Kasumi-1 (cell line): ENCODE measurements around the gene DEFB125.
"Not testable (repeated sequence)": the region's sequence is repeated elsewhere in the genome, so short reads cannot be mapped to it uniquely, and the experiment has no call there.

Experiments
- DNase-seq, 2 experiments: peaks; one replicate each; lab custom pipeline; 2025; lab: John Stamatoyannopoulos, UW

DEFB125 gene, protein sequence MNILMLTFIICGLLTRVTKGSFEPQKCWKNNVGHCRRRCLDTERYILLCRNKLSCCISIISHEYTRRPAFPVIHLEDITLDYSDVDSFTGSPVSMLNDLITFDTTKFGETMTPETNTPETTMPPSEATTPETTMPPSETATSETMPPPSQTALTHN

DNA sequence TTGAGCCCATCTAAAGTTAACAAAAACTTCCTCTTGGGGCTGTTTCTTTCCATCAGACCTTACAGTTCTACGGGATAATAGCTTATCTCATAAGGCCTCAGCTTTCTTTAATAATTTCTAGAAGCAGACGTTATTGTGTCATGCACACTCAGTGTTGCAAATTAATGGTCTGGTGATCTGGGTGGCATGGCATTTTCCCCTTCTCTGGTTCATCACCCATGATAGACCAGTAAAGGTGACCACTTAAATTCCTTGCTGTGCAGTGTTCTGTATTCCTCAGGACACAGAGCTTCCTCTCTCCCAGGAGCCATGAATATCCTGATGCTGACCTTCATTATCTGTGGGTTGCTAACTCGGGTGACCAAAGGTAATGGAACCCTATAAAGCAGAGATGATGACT lies at the start of gene DEFB125:
Gene DEFB125 (plus strand): TSS at position 272 of the 400 bp plus-strand sequence. CDS start 38 bp downstream, at position 310.
- DNase-seq, result no peak

DNA sequence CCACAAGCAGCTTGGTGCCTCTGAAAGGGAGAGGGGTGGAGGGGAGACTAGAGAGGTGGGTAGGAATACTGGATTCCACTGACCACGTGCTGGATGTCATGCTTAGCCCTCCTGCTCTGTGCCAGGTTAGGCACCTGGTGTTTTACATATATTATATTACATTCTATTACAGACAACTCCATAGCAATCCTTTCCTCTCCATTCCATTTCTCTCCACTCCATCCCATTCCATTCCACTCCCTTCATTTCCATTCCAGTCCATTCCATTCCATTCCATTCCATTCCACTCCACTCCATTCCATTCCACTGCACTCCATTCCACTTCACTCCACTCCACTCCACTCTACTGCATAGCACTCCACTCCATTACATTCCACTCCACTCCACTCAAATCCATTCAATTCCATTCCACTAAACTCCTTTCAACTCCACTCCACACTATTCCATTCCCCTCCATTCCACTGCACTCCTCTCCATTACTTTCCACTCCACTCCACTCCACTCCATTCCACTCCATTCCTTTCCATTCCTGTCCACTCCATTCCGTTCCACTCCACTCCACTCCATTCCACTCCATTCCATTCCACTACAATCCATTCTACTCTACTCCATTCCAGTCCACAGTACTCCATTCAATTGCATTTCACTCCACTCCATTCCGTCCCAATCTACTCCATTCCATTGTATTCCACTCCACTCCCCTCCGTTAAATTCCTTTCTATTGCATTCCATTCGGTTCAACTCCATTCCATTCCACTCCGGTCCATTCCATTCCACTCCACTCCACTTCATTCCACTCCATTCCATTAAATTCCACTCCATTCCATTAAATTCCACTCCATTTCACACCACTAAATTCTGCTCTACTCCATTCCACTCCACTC lies 27.2 kb upstream of the DEFB125 start:
- DNase-seq, result no peak

DNA sequence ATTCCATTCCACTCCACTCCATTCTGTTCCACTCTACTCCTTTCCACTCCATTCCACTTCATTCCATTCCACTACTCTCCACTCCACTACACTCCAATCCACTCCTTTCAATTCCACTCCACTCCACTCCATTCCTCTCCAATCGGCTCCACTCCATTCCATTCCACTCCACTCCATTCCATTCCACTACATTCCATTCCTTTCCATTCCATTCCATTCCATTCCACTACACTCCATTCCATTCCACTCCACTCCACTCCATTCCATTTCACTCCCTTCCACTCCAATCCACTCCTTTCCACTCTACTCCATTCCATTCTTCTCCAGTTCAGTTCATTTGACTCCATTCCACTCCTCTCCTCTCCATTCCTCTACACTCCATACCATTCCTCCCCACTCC lies 26.2 kb upstream of the DEFB125 start:
- DNase-seq, result no peak

DNA sequence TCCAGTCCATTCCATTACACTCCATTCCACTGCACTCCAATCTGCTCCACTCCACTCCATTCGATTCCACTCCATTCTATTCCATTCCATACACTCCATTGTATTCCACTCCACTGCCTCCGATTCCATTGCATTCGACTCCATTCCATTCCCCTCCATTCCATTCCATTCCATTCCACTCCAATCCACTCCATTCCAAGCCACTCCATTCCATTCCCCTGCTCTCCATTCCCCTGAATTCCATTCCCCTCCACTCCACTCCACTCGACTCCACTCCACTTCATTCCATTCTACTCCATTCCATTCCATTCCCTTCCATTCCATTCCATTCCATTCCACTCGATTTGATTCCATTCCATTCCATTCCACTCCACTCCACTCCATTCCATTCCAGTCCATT lies 25.7 kb upstream of the DEFB125 start:
- no peak for DNase-seq

DNA sequence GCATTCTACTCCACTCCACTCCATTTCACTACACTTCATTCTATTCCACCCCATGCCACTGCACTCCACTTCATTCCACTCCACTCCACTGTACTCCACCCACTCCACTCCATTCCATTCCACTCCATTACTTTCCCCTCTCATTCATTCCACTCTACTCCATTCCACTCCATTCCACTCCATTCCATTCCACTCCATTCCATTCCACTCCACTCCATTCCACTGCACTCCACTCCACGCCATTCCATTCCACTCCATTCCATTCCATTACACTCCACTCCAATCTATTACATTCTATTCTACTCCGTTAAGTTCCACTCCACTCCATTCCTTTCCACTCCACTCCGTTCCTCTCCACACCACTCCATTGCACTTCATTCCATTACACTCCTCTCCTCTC lies 25.0 kb upstream of the DEFB125 start:
- no peak for DNase-seq

DNA sequence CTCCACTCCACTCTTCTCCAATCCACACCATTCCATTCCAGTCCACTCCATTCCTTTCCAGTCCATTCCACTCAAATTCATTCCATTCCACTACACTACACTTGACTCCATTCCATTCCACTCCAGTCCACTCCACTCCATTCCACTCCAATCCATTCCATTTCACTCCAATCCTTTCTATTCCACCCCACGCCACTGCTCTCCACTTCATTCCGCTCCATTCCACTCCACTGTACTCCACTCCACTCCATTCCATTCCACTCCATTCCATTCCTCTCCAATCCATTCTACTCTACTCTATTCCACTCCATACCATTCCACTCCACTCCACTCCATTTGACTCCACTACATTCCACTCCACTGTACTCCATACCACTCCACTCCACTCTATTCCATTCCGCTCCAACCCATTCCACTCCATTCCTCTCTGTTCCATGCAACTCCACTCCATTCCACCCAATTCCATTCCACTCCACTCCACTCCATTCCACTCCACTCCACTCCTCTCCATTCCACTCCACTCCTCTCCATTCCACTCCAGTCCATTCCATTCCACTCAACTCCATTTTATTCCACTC lies 23.4 kb upstream of the DEFB125 start:
- DNase-seq, result no peak

DNA sequence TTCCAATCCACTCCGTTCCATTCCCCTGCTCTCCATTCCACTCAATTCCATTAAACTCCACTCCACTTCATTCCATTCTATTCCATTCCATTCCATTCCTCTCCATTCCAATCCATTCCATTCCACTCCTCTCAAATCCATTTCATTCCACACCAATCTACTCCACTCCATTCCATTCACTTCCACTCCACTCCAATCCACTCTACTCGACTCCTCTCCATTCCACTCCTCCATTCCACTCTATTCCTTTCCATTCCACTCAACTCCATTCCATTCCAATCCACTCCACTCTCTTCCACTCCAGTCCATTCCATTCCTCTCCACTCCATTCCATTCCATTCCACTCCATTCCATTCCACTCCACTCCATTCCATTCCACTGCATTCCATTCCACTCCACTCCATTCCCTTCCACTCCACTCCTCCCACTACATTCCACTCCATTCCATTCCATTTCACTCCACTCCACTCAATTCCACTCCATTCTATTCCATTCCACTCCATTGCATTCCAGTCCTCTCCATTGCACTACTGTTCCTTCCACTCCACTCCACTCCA lies 22.6 kb upstream of the DEFB125 start:
- DNase-seq, result no peak

DNA sequence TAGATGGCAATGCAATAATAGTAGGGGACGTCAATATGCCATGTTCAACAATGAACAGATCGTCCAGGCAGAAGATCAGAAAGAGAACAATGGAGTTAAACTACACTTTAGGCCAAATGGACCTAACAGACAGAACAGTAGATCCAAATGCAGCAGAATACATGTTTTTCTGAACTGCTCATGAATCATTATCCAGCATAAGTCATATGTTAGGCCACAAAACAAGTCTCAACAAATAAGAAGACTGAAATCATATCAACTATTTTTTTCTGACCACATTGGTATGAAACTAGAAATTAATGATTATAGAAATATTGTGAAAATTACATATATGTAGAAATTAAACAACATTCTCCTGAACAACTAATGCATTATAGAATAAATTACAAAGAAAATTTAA lies 10.2 kb upstream of the DEFB125 start:
- DNase-seq, result no peak

DNA sequence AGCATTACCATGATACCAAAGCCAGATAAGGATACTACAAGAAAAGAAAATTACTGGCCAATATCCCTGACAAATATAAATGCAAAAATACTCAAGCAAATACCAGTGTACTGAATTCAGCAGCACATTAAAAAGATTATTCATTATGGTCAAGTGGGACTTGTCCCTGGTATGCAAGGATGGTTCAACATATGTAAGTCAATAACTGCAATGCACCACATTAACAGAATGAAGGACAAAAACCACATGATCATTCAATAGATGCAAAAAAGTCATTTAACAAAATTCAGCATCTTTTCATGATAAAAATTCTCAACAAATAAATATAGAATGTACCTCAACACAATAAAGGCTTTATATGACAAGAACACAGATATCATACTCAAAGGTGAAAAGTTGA lies 9.1 kb upstream of the DEFB125 start:
- DNase-seq, result no peak

DNA sequence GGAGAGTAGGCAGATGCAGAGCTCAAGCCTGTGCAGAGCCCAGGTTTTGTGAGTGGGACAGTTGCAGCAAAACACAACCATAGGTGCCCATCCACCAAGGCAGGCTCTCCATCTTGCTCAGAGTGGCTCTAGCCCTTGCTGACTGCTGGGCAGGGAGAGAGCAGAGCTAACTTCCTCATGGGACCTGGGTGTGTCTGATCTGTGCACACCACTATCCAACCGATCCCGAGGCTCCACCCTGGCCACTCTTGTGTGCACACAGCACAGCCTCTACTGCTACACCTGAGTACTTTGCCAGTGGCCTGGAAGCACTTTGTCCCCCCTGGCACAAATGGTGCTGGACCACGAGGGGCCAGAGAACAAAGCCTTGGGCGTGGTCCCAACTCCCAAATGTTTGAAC lies 7.9 kb upstream of the DEFB125 start:
- DNase-seq, result no peak

DNA sequence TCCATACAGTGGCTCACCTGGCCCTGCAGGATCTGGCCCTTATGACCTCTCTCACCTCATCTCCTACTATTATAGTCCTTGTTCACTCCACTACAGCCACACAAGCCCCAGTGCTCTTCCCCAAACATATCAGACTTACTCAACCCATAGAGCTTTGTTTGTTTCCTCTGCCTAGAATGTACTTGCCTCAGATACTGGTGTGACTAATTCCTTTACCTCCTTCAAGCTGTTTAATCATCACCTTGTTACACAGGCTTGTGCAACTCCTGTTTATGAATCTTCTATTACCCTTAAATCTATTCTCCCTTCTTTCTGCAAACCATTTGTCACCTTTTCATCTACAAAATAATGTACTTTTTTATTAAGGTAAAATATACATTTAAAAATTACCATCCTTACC lies 3.2 kb downstream of the DEFB125 start:
- no peak for DNase-seq

DNA sequence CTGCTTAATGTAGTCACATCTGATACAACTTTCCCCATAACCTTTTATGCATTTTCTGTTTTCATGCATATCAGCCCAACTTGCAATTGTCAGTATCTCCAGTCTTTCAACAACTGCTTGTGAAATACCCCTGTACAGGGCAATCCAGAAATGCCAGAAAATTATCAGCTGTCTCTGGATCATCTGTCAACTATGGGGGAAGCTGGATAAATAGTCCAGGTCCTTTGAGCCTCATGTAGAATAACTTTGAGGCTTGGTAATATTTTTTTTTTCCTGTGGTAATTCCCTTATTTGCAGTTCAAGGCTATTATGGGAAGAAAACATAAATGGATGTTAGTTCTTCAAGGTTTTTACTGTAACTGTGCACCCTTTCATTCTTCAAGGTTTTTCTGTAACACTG lies 6.2 kb downstream of the DEFB125 start:
- DNase-seq, result no peak

DNA sequence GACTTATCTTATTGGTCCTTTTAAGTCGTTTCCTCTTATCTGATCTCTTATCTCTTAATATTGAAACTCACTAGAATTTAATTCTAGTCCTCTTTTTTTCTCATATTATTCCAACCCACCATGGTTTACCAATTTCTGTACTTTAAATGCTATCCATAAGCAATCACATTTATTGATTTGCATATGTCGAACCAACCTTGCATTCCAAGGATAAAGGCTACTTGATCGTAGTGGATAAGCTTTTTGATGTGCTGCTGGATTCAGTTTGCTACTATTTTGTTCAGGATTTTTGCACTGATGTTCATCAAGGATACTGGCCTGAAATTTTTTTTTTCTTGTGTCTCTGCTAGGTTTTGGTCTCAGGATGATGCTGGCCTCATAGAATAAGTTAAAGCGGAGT lies 7.7 kb downstream of the DEFB125 start:
- DNase-seq, result no peak

DNA sequence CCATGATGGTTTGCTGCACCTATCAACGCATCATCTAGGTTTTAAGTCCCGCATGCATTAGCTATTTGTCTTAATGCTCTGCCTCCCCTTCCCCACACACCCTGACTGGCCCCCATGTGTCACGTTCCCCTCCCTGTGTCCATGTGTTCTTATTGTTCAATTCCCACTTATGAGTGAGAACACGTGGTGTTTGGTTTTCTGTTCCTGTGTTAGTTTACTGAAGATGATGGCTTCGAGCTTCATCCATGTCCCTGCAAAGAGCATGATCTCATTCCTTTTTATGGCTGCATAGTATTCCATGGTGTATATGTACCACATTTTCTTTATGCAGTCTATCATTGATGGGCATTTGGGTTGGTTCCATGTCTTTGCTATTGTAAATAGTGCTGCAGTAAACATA lies 10.2 kb downstream of the DEFB125 start:
- DNase-seq, result not testable (repeated sequence)

DNA sequence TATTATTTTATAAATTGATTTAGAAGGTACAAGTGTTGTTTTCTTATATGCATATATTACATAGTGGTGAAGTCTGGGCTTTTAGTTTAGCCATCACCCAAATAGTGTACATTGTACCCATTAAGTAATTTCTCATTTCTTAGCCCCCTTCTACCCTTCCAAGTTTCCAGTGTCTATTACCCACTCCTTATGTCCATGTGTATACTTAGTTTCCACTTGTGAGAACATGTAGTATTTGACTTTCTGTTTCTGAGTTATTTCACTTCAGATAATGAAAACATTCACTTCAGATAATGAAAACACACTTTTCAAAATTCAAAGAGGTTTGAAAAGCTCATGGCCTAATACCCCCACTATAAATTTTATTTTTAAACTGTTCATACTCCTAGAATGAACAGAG lies 14.5 kb downstream of the DEFB125 start:
- no peak for DNase-seq

DNA sequence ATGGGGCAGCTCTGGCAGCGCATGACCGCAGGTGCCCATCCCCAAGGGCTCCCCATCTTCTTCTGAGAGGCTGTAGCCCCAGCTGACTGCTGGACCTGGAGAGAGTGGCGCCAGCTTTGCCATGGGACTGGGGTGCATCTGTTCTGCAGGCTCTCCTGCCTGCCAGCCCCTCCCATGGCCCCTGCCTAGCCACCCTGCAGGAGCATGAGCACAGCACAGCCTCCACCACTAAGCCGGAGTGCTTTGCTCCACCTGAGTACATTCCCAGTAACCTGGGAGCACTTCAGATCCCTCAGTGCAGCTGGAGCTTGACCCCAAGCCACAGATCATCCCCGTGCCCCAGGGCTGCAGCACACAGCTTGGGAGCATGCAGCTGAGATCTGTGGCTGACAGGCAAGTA lies 16.0 kb downstream of the DEFB125 start:
- no peak for DNase-seq

DNA sequence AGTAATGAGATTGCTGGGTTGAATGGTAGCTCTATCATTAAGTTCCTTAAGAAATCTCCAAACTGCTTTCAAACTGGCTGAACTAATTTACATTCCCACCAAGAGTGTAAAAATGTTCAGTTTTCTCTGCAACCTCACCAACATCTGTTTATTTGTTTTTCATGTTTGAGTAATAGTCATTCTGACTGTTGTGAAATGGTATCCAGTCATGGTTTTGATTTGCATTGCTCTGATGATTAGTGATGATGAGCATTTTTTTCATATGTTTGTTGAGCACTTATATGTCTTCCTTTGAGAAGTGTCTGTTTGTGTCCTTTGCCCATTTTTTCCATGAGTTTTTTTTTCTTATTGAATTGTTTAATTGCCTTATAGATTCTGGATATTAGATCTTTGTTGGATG lies 24.9 kb downstream of the DEFB125 start:
- no peak for DNase-seq

DNA sequence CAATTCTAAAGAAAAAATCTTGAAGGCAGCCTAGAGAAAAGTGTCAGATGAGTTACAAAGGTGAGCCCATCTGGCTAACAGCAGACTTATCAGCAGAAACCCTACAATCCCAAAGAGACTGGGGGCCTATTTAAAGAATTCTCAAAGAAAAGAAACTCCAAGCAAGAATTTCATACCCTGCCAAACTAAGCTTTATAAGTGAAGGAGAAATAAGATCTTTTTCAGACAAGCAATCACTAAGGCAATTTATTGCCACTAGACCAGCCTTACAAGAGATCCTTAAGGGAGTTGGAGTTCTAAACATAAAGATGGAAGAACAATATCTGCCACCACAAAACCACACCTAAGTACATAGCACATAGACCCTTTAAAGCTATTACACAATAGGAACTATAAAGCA lies 30.0 kb downstream of the DEFB125 start:
- DNase-seq, result no peak

DNA sequence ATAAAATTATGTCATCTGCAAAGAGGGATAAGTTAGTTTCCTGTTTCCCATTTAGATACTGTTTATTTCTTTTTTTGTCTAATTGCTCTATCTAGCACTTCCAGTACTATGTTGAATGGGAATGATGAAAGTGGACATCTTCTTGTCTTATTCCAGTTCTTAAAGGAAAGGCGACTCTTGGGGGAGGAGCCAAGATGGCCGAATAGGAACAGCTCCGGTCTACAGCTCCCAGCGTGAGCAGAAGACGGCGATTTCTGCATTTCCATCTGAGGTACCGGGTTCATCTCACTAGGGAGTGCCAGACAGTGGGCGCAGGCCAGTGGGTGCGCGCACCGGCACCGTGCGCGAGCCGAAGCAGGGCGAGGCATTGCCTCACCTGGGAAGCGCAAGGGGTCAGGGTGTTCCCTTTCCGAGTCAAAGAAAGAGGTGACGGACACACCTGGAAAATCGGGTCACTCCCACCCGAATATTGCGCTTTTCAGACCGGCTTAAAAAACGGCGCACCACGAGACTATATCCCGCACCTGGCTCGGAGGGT lies 42.4 kb downstream of the DEFB125 start:
- DNase-seq, result not testable (repeated sequence)

DNA sequence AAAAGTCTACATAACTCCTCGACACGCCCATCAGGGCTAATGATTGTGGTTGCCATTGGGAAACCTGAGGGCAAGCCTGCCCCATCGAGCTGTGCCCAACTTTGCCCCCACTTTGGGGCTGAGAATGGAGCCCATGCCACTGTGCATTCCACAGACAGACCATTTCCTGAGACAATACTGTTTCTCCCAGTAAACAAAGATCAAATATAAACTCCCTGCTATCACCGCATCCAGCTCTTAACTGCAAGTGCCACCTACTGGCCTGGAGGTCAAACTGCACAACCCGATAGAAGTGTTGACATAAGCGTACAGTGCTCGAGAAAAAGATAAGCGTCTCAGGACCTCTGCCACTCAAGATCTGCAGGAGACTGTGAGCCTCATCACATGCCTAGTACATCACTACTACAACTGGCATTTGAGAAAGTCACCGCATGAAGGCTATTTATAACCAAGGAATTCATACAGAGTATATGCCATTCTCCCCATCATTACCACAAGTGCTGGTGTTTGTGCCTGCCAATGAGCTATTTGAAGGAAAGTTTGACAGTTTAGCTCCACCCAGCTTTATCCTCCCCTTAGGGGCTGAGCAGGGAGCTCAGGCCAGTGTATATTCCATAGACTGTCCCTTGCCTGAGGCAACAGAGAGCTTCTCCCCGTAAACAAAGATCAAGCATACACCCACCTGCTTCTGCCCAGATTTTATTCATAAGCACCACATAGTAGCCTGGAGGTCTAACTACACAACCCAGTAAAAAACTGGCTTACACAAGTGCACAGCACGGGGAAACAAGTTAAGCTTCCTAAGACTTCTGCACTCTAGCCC lies 50.4 kb downstream of the DEFB125 start:
- DNase-seq, result peak; percentile 6 to 12

DNA sequence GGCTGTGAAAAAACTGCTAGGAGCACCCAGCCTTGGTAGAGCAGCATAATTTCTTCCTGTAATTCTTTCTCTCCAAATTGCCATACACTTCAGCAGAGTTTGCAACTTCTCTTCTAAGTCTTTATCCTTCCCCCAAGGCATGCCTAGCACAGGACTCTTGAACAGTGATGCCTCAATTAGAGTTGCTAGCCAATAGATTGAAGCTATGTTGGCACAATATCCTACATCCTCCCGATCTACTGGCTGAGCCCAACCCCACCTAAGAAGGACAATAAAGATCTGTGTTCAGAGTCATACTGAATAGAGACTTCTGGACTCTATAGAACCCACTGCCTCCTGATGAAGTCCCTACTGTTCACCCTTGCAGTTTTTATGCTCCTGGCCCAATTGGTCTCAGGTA lies 54.8 kb downstream of the DEFB125 start, which contains the start of gene DEFB126:
Gene DEFB126 (plus strand): TSS at position 301 of the 400 bp plus-strand sequence. CDS start 39 bp downstream, at position 340.
- DNase-seq, result no peak

DNA sequence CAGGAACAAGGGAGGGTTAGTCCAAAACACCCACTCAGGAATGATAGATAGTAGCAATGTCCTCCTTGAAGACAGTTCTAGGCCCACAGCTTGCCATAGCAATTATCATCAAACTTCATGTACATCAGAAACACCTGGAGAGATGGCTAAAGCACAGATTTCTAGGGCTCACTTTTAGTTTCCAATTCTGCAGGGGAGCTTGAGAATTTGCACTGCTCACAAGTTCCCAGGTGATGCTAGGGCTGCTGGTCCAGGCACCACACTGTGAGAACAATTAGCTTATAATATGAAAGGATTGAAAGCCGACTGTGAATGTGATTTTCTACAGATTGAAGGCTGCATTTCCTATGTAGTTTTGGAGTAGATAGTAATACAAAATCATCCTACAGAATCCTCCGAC lies 58.4 kb downstream of the DEFB125 start:
- DNase-seq, result no peak
